Karpas-422 (cell line): ENCODE measurements around the gene FAM131C. TPM values are rescaled to one million over a fixed set of nuclear protein-coding genes. Genes with fewer than 3 reads are reported as not detected.
"Not testable (repeated sequence)": the region's sequence is repeated elsewhere in the genome, so short reads cannot be mapped to it uniquely, and the experiment has no call there.

Source experiments
- DNase-seq: peaks from one replicate; pipeline ENCODE4 v3.0.0-alpha.2; 2015
- H2AFZ ChIP-seq: fragments of 200-600 bp; sonication (generic); 2 replicates; pipeline ENCODE4 v1.6.1; 2014; ENCODE audit warnings: antibody characterized with exemption, low read length, mixed read lengths
- H3K27ac ChIP-seq: fragments of 200-600 bp; sonication (generic); 2 replicates; pipeline ENCODE4 v1.5.1; 2014; ENCODE audit warnings: mild to moderate bottlenecking, low read length, moderate library complexity
- H3K27me3 ChIP-seq: fragments of 200-600 bp; sonication (generic); 2 replicates; pipeline ENCODE4 v1.6.1; 2014; ENCODE audit warnings: low read length, mixed read lengths
- H3K36me3 ChIP-seq: fragments of 200-600 bp; sonication (generic); 2 replicates; pipeline ENCODE4 v1.6.1; 2014; ENCODE audit warnings: low read length, mixed read lengths; ENCODE audit not compliant: insufficient read depth
- H3K4me1 ChIP-seq: fragments of 200-600 bp; sonication (generic); 2 replicates; pipeline ENCODE4 v1.6.1; 2014; ENCODE audit warnings: mild to moderate bottlenecking, low read length, mixed read lengths
- H3K4me2 ChIP-seq: fragments of 200-600 bp; sonication (generic); 2 replicates; pipeline ENCODE4 v1.6.1; 2014; ENCODE audit warnings: low read length, low read depth, mild to moderate bottlenecking; ENCODE audit not compliant: poor library complexity, severe bottlenecking
- H3K4me3 ChIP-seq: fragments of 200-600 bp; sonication (generic); 2 replicates; pipeline ENCODE4 v1.5.1; 2014; ENCODE audit warnings: mild to moderate bottlenecking, antibody characterized with exemption, low read length, mixed read lengths
- H3K79me2 ChIP-seq: fragments of 200-600 bp; sonication (generic); 2 replicates; pipeline ENCODE4 v1.6.1; 2014; ENCODE audit warnings: mild to moderate bottlenecking, low read length, mixed read lengths
- H3K9ac ChIP-seq: fragments of 200-600 bp; sonication (generic); 2 replicates; pipeline ENCODE4 v1.6.0; 2014; ENCODE audit warnings: low read length
- H3K9me2 ChIP-seq: fragments of 200-600 bp; sonication (generic), shearing (Covaris generic); replicated peaks from 2 replicates; pipeline ENCODE4 v1.6.0; 2014; ENCODE audit warnings: mild to moderate bottlenecking, low read length, moderate library complexity; ENCODE audit not compliant: insufficient read depth
- H3K9me3 ChIP-seq: fragments of 300-700, 200-600 bp; sonication (generic); 2 replicates; pipeline ENCODE4 v1.6.1; 2014; ENCODE audit warnings: low read length, mixed read lengths
- H4K20me1 ChIP-seq: fragments of 200-600 bp; sonication (generic); 2 replicates; pipeline ENCODE4 v1.6.1; 2014; ENCODE audit warnings: mild to moderate bottlenecking, antibody characterized with exemption, low read length, low read depth; ENCODE audit not compliant: insufficient read depth
- total RNA-seq: library from RNA; depleted of rRNA; stranded (reverse); fragments of >200 nt; shearing (Covaris generic); gene quantifications from 2 replicates; pipeline ENCODE4 v1.2.3, GENCODE V29; 2014; ENCODE audit warnings: low replicate concordance

Gene FAM131C
- total RNA-seq, 1 experiment from 2014 or later, result not detected

DNA sequence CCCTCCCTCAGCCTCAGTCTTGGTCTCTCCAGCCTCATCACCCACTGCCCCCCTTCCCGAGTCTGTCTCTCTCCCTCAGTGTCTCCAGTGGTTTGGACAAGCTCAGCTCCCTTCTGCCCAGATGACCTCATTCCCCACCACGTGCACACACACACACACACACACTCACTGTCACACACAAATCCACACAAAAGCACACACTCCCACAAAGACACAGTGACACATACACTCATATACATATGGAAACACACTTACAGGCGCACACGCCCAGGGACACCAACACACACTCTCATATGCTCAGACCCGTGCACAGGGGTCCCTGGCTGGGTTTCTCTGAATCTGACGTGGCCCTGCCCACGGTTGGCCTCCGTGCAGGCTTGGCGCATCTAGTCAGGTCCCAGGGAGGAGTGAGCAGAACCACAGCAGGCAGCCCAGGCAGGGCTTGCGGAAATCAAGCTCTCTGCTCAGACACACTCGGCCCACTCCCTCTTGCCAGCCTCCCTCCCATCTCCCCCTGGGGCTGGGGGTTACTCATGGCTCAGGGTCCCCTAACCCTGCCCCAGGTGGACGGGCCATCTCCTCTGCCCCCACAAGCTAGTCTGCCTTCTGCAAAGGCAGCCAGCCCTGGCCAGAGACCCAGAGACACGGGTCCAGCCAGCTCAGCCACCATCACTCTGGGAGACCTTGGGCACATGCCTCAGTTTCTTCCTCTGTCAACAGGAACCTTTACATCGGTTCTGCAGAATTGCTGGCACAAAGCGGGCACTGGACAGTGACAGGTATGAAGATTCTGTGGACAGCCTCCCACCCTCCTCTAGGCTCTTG is 38.5 kb upstream of the FAM131C start:
- no peak for DNase-seq
- no peak overlapping the region for H3K4me2 ChIP-seq
- H3K9me3 ChIP-seq, result no peaks in the 10 kb centered on the region; the same call in 1 of the 2 replicates
- no peaks in the 10 kb centered on the region for H3K27me3 ChIP-seq
- no peak overlapping the region for H3K27ac ChIP-seq
- H3K4me3 ChIP-seq, result no peak overlapping the region
- H2AFZ ChIP-seq, result no peak overlapping the region
- no peaks in the 10 kb centered on the region for H4K20me1 ChIP-seq
- no peaks in the 10 kb centered on the region for H3K4me1 ChIP-seq
- no peak overlapping the region for H3K9ac ChIP-seq
- H3K9me2 ChIP-seq, result no peaks in the 10 kb centered on the region
- H3K79me2 ChIP-seq, result no peaks in the 10 kb centered on the region
- H3K36me3 ChIP-seq, result no peaks in the 10 kb centered on the region

DNA sequence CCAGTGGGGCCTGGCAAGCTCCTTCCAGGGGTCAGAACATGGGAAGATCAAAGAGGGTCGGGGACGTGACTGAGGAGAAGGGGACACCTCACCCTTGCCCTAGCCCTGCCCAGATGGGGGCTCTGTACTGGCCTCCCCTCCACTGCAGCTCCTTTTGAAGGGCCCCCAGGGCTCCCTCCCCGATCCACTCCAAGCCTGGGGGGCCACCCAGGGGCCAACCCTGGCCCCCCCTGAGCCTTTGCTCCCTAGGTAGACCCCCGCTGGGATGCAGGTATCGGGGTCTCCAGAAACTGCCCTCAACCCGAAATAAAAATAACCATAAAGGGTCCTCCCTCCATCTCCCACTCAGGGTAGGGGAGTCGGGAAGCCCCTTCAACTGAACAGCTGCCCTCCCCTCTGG is 37.4 kb upstream of the FAM131C start:
- H3K9ac ChIP-seq, result no peak overlapping the region
- no peak overlapping the region for H2AFZ ChIP-seq
- no peaks in the 10 kb centered on the region for H3K9me2 ChIP-seq
- no peak overlapping the region for H3K4me2 ChIP-seq
- H3K27me3 ChIP-seq, result no peaks in the 10 kb centered on the region
- no peaks in the 10 kb centered on the region for H3K4me1 ChIP-seq
- no peaks in the 10 kb centered on the region for H3K79me2 ChIP-seq
- H3K27ac ChIP-seq, result no peak overlapping the region
- H3K36me3 ChIP-seq, result no peaks in the 10 kb centered on the region
- H3K9me3 ChIP-seq, result no peaks in the 10 kb centered on the region; the same call in 1 of the 2 replicates
- H4K20me1 ChIP-seq, result no peaks in the 10 kb centered on the region
- DNase-seq, result no peak
- H3K4me3 ChIP-seq, result no peak overlapping the region

- no peaks in the 10 kb centered on the region for H3K79me2 ChIP-seq
- no peaks in the 10 kb centered on the region for H3K27me3 ChIP-seq
- no peak for DNase-seq
- H3K9me3 ChIP-seq, result no peaks in the 10 kb centered on the region; the same call in 1 of the 2 replicates
- no peak overlapping the region for H3K9ac ChIP-seq
- H3K9me2 ChIP-seq, result no peaks in the 10 kb centered on the region
- no peak overlapping the region for H2AFZ ChIP-seq
- no peaks in the 10 kb centered on the region for H3K36me3 ChIP-seq
- no peak overlapping the region for H3K4me3 ChIP-seq
- H3K27ac ChIP-seq, result no peak overlapping the region
- H4K20me1 ChIP-seq, result no peaks in the 10 kb centered on the region
- no peak overlapping the region for H3K4me2 ChIP-seq
- no peaks in the 10 kb centered on the region for H3K4me1 ChIP-seq
Observed at GRCh38 chr1:16110456-16110855, 37.0 kb upstream of the FAM131C start.

DNA sequence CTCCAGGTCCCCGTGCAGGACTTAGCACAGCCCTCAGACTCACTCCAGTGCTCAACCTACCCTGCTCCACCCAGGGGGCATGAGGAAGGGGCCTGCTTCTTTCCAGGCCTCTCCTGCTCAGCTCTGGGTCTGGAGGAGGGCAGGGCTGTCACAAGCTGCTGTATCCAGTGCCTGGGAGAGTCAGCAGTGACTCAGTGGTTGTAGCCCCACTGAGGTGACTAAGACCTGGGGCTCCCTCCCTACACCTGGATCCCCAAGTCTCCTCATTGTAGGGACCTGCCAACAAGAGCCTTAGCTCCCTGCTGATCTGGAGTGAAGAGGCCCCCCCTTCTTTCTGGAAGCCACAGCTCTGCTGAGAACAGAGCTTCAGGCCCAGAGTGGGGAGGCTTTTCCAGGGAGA is 36.1 kb upstream of the FAM131C start:
- H3K27me3 ChIP-seq, result no peaks in the 10 kb centered on the region
- no peak overlapping the region for H2AFZ ChIP-seq
- H3K9ac ChIP-seq, result no peak overlapping the region
- no peaks in the 10 kb centered on the region for H3K4me1 ChIP-seq
- H3K4me3 ChIP-seq, result no peak overlapping the region
- H3K27ac ChIP-seq, result no peak overlapping the region
- DNase-seq, result no peak
- H3K36me3 ChIP-seq, result no peaks in the 10 kb centered on the region
- no peaks in the 10 kb centered on the region for H3K9me2 ChIP-seq
- H3K9me3 ChIP-seq, result no peaks in the 10 kb centered on the region; the same call in 1 of the 2 replicates
- H3K79me2 ChIP-seq, result no peaks in the 10 kb centered on the region
- H4K20me1 ChIP-seq, result no peaks in the 10 kb centered on the region
- no peak overlapping the region for H3K4me2 ChIP-seq

DNA sequence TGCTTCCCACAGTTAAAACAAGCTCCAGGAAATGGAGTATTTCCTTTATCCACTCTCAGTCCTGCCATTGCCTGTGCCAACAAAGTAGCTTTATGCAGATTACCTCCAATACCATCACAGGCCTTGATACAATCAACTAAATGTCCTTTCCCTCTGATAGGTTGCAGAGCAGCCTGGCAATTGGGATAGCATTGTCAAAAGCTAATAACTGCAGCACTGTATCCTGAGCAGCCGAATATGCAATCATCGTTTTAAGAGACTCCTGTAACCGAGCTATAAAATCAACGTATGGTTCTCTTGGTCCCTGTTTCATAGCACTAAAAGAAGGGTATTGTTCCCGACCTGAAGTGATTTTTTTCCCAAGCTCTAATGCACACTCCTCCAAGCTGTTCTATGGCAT is 33.6 kb upstream of the FAM131C start:
- not testable (repeated sequence) for H3K36me3 ChIP-seq, H3K4me1 ChIP-seq, H3K4me2 ChIP-seq, H3K9me2 ChIP-seq, H4K20me1 ChIP-seq, H3K9me3 ChIP-seq, H3K27ac ChIP-seq, H3K27me3 ChIP-seq, H2AFZ ChIP-seq, H3K4me3 ChIP-seq, H3K79me2 ChIP-seq, H3K9ac ChIP-seq
- peak; percentile 27 for DNase-seq

DNA sequence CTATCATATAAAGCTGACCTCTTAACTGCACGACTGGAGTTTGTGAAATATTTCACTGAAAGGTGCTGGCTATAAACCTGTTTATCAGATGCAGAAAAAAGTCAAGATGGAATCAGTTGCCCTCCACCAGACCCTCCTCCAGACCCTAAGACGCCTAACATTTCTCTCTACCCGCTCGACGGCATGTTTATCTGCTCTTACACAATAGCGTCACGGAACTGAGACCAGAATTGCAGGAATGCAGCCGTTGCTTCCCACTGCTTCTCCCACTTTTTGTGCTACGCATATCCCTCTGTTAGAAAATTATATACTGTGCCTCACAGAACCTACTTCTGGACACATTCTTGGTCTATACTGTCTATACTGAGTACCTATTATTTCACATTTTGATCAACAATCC is 28.2 kb upstream of the FAM131C start:
- Histone ChIP-seq H3K79me2 (no peaks in the 10 kb centered on the region), H3K36me3 (no peaks in the 10 kb centered on the region), H2AFZ (no peak overlapping the region), H3K4me2 (no peak overlapping the region), H3K27me3 (no peaks in the 10 kb centered on the region), H3K4me1 (no peaks in the 10 kb centered on the region), H3K9me2 (no peaks in the 10 kb centered on the region), H3K9ac (no peak overlapping the region), H3K4me3 (no peak overlapping the region), H4K20me1 (no peaks in the 10 kb centered on the region), H3K27ac (no peak overlapping the region), H3K9me3 (no peaks in the 10 kb centered on the region)
- no peak for DNase-seq

DNA sequence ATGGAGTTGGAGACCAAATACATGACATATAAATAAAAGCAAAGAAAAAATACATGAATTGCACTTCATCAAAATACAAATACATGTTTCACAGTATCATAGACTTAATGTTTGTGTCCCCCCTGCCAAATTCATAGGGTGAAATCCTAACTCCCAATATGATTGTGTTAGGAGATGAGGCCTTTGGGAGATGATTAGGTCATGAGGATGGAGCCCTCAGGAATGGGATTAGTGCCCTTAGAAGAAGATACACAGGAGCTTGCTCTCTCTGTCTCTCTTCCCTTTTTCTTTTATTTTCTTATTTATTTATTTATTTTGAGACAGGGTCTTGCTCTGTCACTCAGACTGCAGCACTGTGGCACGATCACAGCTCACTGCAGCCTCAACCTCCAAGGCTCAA is 26.0 kb upstream of the FAM131C start:
- Histone ChIP-seq H3K4me1 (no peaks in the 10 kb centered on the region), H3K9ac (no peak overlapping the region), H3K79me2 (no peaks in the 10 kb centered on the region), H3K27me3 (no peaks in the 10 kb centered on the region), H3K27ac (no peak overlapping the region), H3K36me3 (no peaks in the 10 kb centered on the region), H3K4me2 (no peak overlapping the region), H4K20me1 (peaks cover 3% of the 10 kb centered on the region; the same call in 1 of the 2 replicates), H3K4me3 (no peak overlapping the region), H3K9me3 (no peaks in the 10 kb centered on the region), H3K9me2 (no peaks in the 10 kb centered on the region), H2AFZ (no peak overlapping the region)
- DNase-seq, result no peak

DNA sequence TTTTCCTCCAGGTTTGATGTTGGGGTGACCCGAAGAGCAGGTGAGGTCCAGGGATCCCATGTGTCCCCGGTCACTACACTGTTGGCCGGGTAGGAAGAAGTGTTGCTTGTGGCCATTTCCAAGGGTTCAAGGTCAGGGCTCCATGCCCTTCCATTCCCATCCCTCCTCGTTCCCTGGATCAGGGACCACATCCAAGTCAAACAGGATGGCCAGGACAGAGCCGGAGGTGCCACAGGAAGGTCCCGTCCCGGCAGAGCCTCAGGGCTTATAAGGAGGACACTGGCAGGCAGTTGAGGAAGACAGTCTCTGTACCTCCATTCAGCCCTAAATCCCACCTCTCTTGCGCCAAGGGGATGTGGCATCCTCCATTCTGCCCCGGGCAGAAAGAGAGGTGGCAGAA is 22.0 kb upstream of the FAM131C start:
- Histone ChIP-seq H3K9me3 (no peaks in the 10 kb centered on the region), H3K9ac (no peak overlapping the region), H3K27me3 (no peaks in the 10 kb centered on the region), H3K36me3 (no peaks in the 10 kb centered on the region), H3K4me1 (no peaks in the 10 kb centered on the region), H3K9me2 (no peaks in the 10 kb centered on the region), H3K4me2 (no peak overlapping the region), H3K4me3 (no peak overlapping the region), H4K20me1 (peaks cover 3% of the 10 kb centered on the region; the same call in 1 of the 2 replicates), H2AFZ (no peak overlapping the region), H3K27ac (no peak overlapping the region), H3K79me2 (no peaks in the 10 kb centered on the region)
- DNase-seq, result peak; percentile 28
